ENCODE measurements around the gene ZNF423.

ZNF423 gene

GRCh38 chr16:49560004-49560830 is 295.7 kb downstream of the ZNF423 start:
- H3K27ac ChIP-seq (ENCODE audit: low read depth, low read length, poor library complexity, severe bottlenecking) = no peak overlapping the region
- no peaks in the 10 kb centered on the region for H3K79me2 ChIP-seq (ENCODE audit: insufficient read depth, low read length)
- no peaks in the 10 kb centered on the region for H4K20me1 ChIP-seq (ENCODE audit: insufficient read depth, low read length)
- H3K9me3 ChIP-seq (ENCODE audit: low read length) = no peaks in the 10 kb centered on the region
- no peaks in the 10 kb centered on the region for H3K9me2 ChIP-seq (ENCODE audit: low read depth, low read length)
- no peak overlapping the region for H3K9ac ChIP-seq (ENCODE audit: low read length)
- H2AFZ ChIP-seq (ENCODE audit: low read length) = no peak overlapping the region
- H3K4me3 ChIP-seq (ENCODE audit: low read depth, low read length, poor library complexity, severe bottlenecking) = no peak overlapping the region
- TF ChIP-seq EZH2 (IDR thresholded peaks at IDR 0.05; ENCODE audit: borderline replicate concordance, low read length) (no peak), CTCF (IDR thresholded peaks at IDR 0.05; ENCODE audit: low read length) (no peak)
- no peak overlapping the region for H3K4me2 ChIP-seq (ENCODE audit: low read length)
- no peaks in the 10 kb centered on the region for H3F3A ChIP-seq (ENCODE audit: insufficient read depth, low read length)
- no peaks in the 10 kb centered on the region for H3K36me3 ChIP-seq (ENCODE audit: insufficient read depth, low read length)
- H3K27me3 ChIP-seq (ENCODE audit: insufficient read depth, low read length) = no peaks in the 10 kb centered on the region
- no peaks in the 10 kb centered on the region for H3K4me1 ChIP-seq (ENCODE audit: insufficient read depth, low read length, severe bottlenecking)

- Histone ChIP-seq H3K4me3 (ENCODE audit: low read depth, low read length, poor library complexity, severe bottlenecking) (no peak overlapping the region), H3K9me3 (ENCODE audit: low read length) (no peaks in the 10 kb centered on the region), H3K27ac (ENCODE audit: low read depth, low read length, poor library complexity, severe bottlenecking) (no peak overlapping the region), H3K27me3 (ENCODE audit: insufficient read depth, low read length) (no peaks in the 10 kb centered on the region), H3K36me3 (ENCODE audit: insufficient read depth, low read length) (no peaks in the 10 kb centered on the region), H4K20me1 (ENCODE audit: insufficient read depth, low read length) (no peaks in the 10 kb centered on the region), H2AFZ (ENCODE audit: low read length) (no peak overlapping the region), H3K79me2 (ENCODE audit: insufficient read depth, low read length) (no peaks in the 10 kb centered on the region), H3K9ac (ENCODE audit: low read length) (no peak overlapping the region), H3K4me2 (ENCODE audit: low read length) (no peak overlapping the region), H3K9me2 (ENCODE audit: low read depth, low read length) (no peaks in the 10 kb centered on the region), H3K4me1 (ENCODE audit: insufficient read depth, low read length, severe bottlenecking) (no peaks in the 10 kb centered on the region), H3F3A (ENCODE audit: insufficient read depth, low read length) (no peaks in the 10 kb centered on the region)
- TF ChIP-seq CTCF (IDR thresholded peaks at IDR 0.05; ENCODE audit: low read length) = no peak
- no peak for TF ChIP-seq EZH2 (IDR thresholded peaks at IDR 0.05; ENCODE audit: borderline replicate concordance, low read length)
These were observed 296.7 kb downstream of the ZNF423 start for GRCh38 chr16:49559242-49559641.

- Histone ChIP-seq H2AFZ (ENCODE audit: low read length) (no peak overlapping the region), H3K4me2 (ENCODE audit: low read length) (no peak overlapping the region), H3K27ac (ENCODE audit: low read depth, low read length, poor library complexity, severe bottlenecking) (no peak overlapping the region), H3K4me1 (ENCODE audit: insufficient read depth, low read length, severe bottlenecking) (no peaks in the 10 kb centered on the region), H3K79me2 (ENCODE audit: insufficient read depth, low read length) (no peaks in the 10 kb centered on the region), H3K36me3 (ENCODE audit: insufficient read depth, low read length) (no peaks in the 10 kb centered on the region), H3K9me3 (ENCODE audit: low read length) (no peaks in the 10 kb centered on the region), H3K9ac (ENCODE audit: low read length) (no peak overlapping the region), H3F3A (ENCODE audit: insufficient read depth, low read length) (no peaks in the 10 kb centered on the region), H4K20me1 (ENCODE audit: insufficient read depth, low read length) (no peaks in the 10 kb centered on the region), H3K9me2 (ENCODE audit: low read depth, low read length) (no peaks in the 10 kb centered on the region), H3K4me3 (ENCODE audit: low read depth, low read length, poor library complexity, severe bottlenecking) (no peak overlapping the region), H3K27me3 (ENCODE audit: insufficient read depth, low read length) (no peaks in the 10 kb centered on the region)
- no peak for TF ChIP-seq CTCF (IDR thresholded peaks at IDR 0.05; ENCODE audit: low read length)
- no peak for TF ChIP-seq EZH2 (IDR thresholded peaks at IDR 0.05; ENCODE audit: borderline replicate concordance, low read length)
These were observed 297.5 kb downstream of the ZNF423 start for GRCh38 chr16:49558451-49558850.
